Esophagus muscularis mucosa (tissue), 4 donors: ENCODE results near the gene HS6ST2. TPM values are rescaled to one million over a fixed set of nuclear protein-coding genes. Genes with fewer than 3 reads are reported as not detected.

Experiments
- DNase-seq: peaks from one replicate; pipeline ENCODE4 v3.0.0-alpha.2; 2017; ENCODE audit errors: extremely low spot score
- H3K27ac ChIP-seq, 4 donors: fragments of 200-600 bp; sonication (generic); replicated peaks in 1 of 4; 1 replicate in 3 of 4; 2 replicates in 1 of 4; pipeline ENCODE4 v1.5.1; 2016 to 2019; ENCODE audit warnings: mild to moderate bottlenecking in 1 of 4
- H3K27me3 ChIP-seq, 4 donors: fragments of 200-600 bp; sonication (generic); one replicate each; pipeline versions ENCODE4 v1.5.1 to v1.6.0; 2016 to 2019
- H3K36me3 ChIP-seq, 4 donors: fragments of 200-600 bp; sonication (generic); one replicate each; pipeline ENCODE4 v1.5.1; 2016 to 2019
- H3K4me1 ChIP-seq, 4 donors: fragments of 200-600 bp; sonication (generic); one replicate each; pipeline ENCODE4 v1.5.1; 2016 to 2019
- H3K4me3 ChIP-seq, 4 donors: fragments of 200-600 bp; sonication (generic); 1 replicate in 2 of 4; 2 replicates in 2 of 4; pipeline ENCODE4 v1.5.1; 2016 to 2019; ENCODE audit warnings: mild to moderate bottlenecking in 4 of 4, moderate library complexity in 1 of 4
- H3K9me3 ChIP-seq, 4 donors: fragments of 200-600 bp; sonication (generic); 1 replicate in 3 of 4; 2 replicates in 1 of 4; pipeline ENCODE4 v1.5.1; 2016 to 2019
- CTCF ChIP-seq, 3 experiments: fragments of 200-600 bp in 2 of 3; fragments of 450-650 bp in 1 of 3; sonication (generic) in 2 of 3; IDR thresholded peaks; one replicate each; pipeline ENCODE4 v1.5.1; 2017 to 2019; ENCODE audit warnings: antibody characterized with exemption in 3 of 3, mild to moderate bottlenecking in 2 of 3, moderate library complexity in 1 of 3
- EP300 ChIP-seq: sonication (generic); formaldehyde crosslinking; IDR thresholded peaks from one replicate; pipeline ENCODE4 v1.6.1; 2017; ENCODE audit warnings: antibody characterized with exemption
- POLR2A ChIP-seq: fragments of 450-650 bp; IDR thresholded peaks from one replicate; pipeline ENCODE4 v1.6.1; 2017; ENCODE audit warnings: antibody characterized with exemption, moderate library complexity, mild to moderate bottlenecking, low read depth
- POLR2AphosphoS5 ChIP-seq, 2 donors: sonication (generic); formaldehyde crosslinking; IDR thresholded peaks; one replicate each; pipeline ENCODE4 v1.6.1; 2017; ENCODE audit warnings: antibody characterized with exemption in 2 of 2
- WGBS: methylation state at CpG from one replicate; pipeline ENCODE4 v1.1.5; 2018; 5-methylcytosine and 5-hydroxymethylcytosine counted together
- intact Hi-C: fragments of 100-400 bp; cut with DNase I; formaldehyde crosslinking; loops from one replicate; pipeline ENCODE4 v1.15.1; 2023
- total RNA-seq, 4 donors: library from RNA; depleted of rRNA; stranded (reverse); fragments of >200 nt; gene quantifications; one replicate each; pipeline versions ENCODE4 v1.1.0 to v1.2.1, GENCODE V29; 2016

Gene HS6ST2
- total RNA-seq, 4 donors from 2014 or later: 0.29 to 0.99 TPM; not detected in 2

GRCh38 chrX:132615391-132616131 is 342.9 kb downstream of the HS6ST2 start:
- intact Hi-C loops: loop anchor here (5.0 kb wide), 1 partner anchor 323 kb away; no protein-coding TSS in a partner anchor
- no peaks in the 10 kb centered on the region for H3K36me3 ChIP-seq
- no peak for DNase-seq
- 24% methylated on average over 4 of the region's 4 CpGs for WGBS
- no peak overlapping the region for H3K4me3 ChIP-seq
- no peak overlapping the region for H3K27ac ChIP-seq
- no peaks in the 10 kb centered on the region for H3K9me3 ChIP-seq
- H3K4me1 ChIP-seq: no peaks in the 10 kb centered on the region
- TF ChIP-seq POLR2AphosphoS5 (IDR thresholded peaks at IDR 0.05) (no peak), CTCF (IDR thresholded peaks at IDR 0.05) (peak in 2 of 3 experiments; percentile 24 to 30), POLR2A (no peak)
- H3K27me3 ChIP-seq: no peaks in the 10 kb centered on the region

GRCh38 chrX:132614297-132614696 is 344.1 kb downstream of the HS6ST2 start:
- Histone ChIP-seq H3K27me3 (no peaks in the 10 kb centered on the region), H3K36me3 (no peaks in the 10 kb centered on the region), H3K4me1 (no peaks in the 10 kb centered on the region), H3K4me3 (no peak overlapping the region), H3K27ac (no peak overlapping the region), H3K9me3 (no peaks in the 10 kb centered on the region)
- TF ChIP-seq EP300 (no peak), POLR2A (no peak), POLR2AphosphoS5 (IDR thresholded peaks at IDR 0.05) (no peak), CTCF (IDR thresholded peaks at IDR 0.05) (no peak)
- 80% methylated on average over 6 of the region's 6 CpGs for WGBS
- no peak for DNase-seq
- intact Hi-C loops: no loop called here

GRCh38 chrX:132613801-132614200 is 344.6 kb downstream of the HS6ST2 start:
- DNase-seq: no peak
- WGBS: 76% methylated on average over 5 of the region's 5 CpGs

GRCh38 chrX:132612821-132613564 is 345.4 kb downstream of the HS6ST2 start:
- no peaks in the 10 kb centered on the region for H3K9me3 ChIP-seq

More at GRCh38 chrX:132613801-132614200, 344.6 kb downstream of the HS6ST2 start:
- Histone ChIP-seq H3K4me1 (no peaks in the 10 kb centered on the region), H3K4me3 (no peak overlapping the region), H3K36me3 (no peaks in the 10 kb centered on the region), H3K27me3 (no peaks in the 10 kb centered on the region), H3K27ac (no peak overlapping the region), H3K9me3 (no peaks in the 10 kb centered on the region)
- intact Hi-C loops: no loop called here
- TF ChIP-seq POLR2A (no peak), CTCF (IDR thresholded peaks at IDR 0.05) (no peak), POLR2AphosphoS5 (IDR thresholded peaks at IDR 0.05) (no peak), EP300 (no peak)

More at GRCh38 chrX:132612821-132613564, 345.4 kb downstream of the HS6ST2 start:
- H3K27ac ChIP-seq: no peak overlapping the region
- H3K4me3 ChIP-seq: no peak overlapping the region
- no peaks in the 10 kb centered on the region for H3K27me3 ChIP-seq
- WGBS: 54% methylated on average over 10 of the region's 10 CpGs
- no peaks in the 10 kb centered on the region for H3K36me3 ChIP-seq
- DNase-seq: no peak
- no peaks in the 10 kb centered on the region for H3K4me1 ChIP-seq
- peak in 2 of 3 experiments; percentile 26 to 46 for TF ChIP-seq CTCF (IDR thresholded peaks at IDR 0.05)
- no peak for TF ChIP-seq POLR2AphosphoS5 (IDR thresholded peaks at IDR 0.05)
- intact Hi-C loops: no loop called here
